ENCODE data around the gene NKX3-2. TPM values are rescaled to one million over a fixed set of nuclear protein-coding genes. Genes with fewer than 3 reads are reported as not detected.

The NKX3-2 gene
- total and polyA plus RNA-seq, 10 of the 15 experiments (the other 5 are each of a cell fraction or from before 2014, with no cell fraction given): not detected

- TF ChIP-seq E2F4 (IDR thresholded peaks at IDR 0.05; ENCODE audit: low read depth, low read length) (no peak), REST (IDR thresholded peaks at IDR 0.05; ENCODE audit: low read depth, low read length) (no peak), TBL1XR1 (IDR thresholded peaks at IDR 0.05; ENCODE audit: low read depth, low read length) (no peak)
Measured at GRCh38 chr4:13538427-13538973, 5.8 kb downstream of the NKX3-2 start (continued).

- H3K27ac ChIP-seq (ENCODE audit: control insufficient read depth, insufficient read depth): no peak overlapping the region
- DNase-seq (ENCODE audit: low read depth, low spot score): no peak
- 15% methylated on average over 10 of the region's 10 CpGs for WGBS (ENCODE audit: insufficient coverage, insufficient replicate concordance, low lambda C conversion rate, missing lambda C conversion rate)
- ChIA-PET SMC1A (ENCODE audit: uncharacterized antibody, unreplicated experiment) (no interaction called here), RAD21 (ENCODE audit: unreplicated experiment) (no interaction called here), CTCF (no interaction called here), POLR2A (no interaction called here)
- in situ Hi-C loops (cut with MboI) (loop anchor here (25.0 kb wide), 1 partner anchor 1776 kb away; no protein-coding TSS in a partner anchor), intact Hi-C loops (cut with micrococcal nuclease; ENCODE audit: unreplicated experiment) (no loop called here)
- no peaks in the 10 kb centered on the region for H3K4me1 ChIP-seq (ENCODE audit: control insufficient read depth, insufficient read depth, low read length)
- no peak overlapping the region for H3K4me2 ChIP-seq (ENCODE audit: control insufficient read depth, insufficient read depth)
- no peak overlapping the region for H3K4me3 ChIP-seq
- FAIRE-seq: no peak
- H4K20me1 ChIP-seq (ENCODE audit: control insufficient read depth, insufficient read depth): no peaks in the 10 kb centered on the region
- ATAC-seq: no peak
- H2AFZ ChIP-seq (ENCODE audit: control insufficient read depth, low read depth, low read length): no peak overlapping the region
- no peak for TF ChIP-seq IKZF1 (conservative IDR thresholded peaks at IDR 0.05)
- TF ChIP-seq MTA3 (IDR thresholded peaks at IDR 0.05; ENCODE audit: borderline replicate concordance, low read length): no peak
- TF ChIP-seq ELK1 (IDR thresholded peaks at IDR 0.05; ENCODE audit: low read depth, low read length): no peak
- TF ChIP-seq SMAD5 (IDR thresholded peaks at IDR 0.05; ENCODE audit: low read depth): no peak
- no peak for TF ChIP-seq JUND (IDR thresholded peaks at IDR 0.05; ENCODE audit: low read depth, low read length)
- no peak for TF ChIP-seq NR2C1 (IDR thresholded peaks at IDR 0.05)
- no peak for TF ChIP-seq IKZF2 (IDR thresholded peaks at IDR 0.05)
- TF ChIP-seq ZNF207 (IDR thresholded peaks at IDR 0.05; ENCODE audit: borderline replicate concordance): no peak
- TF ChIP-seq ZNF384 (IDR thresholded peaks at IDR 0.05; ENCODE audit: borderline replicate concordance, low read depth, low read length): no peak
- TF ChIP-seq RUNX3 (IDR thresholded peaks at IDR 0.05; ENCODE audit: low read length): no peak
- no peaks in the 10 kb centered on the region for H3K79me2 ChIP-seq (ENCODE audit: control insufficient read depth, insufficient read depth, low read length)
- H3K36me3 ChIP-seq (ENCODE audit: control insufficient read depth in 2 of 2, insufficient read depth in 2 of 2, low read length in 1 of 2): no peaks in the 10 kb centered on the region
- H3K9me3 ChIP-seq (replicated peaks; ENCODE audit: control insufficient read depth, insufficient read depth, low read length): no peaks in the 10 kb centered on the region; the same call in 1 of the 3 replicates
- no TSS peak for BruUV-seq (replicated peaks)
- H3K27me3 ChIP-seq (replicated peaks in 1 of 2; ENCODE audit: control insufficient read depth in 2 of 2, insufficient read depth in 2 of 2, low read length in 1 of 2): peaks cover 23 to 47% of the 10 kb centered on the region in 2 experiments
- no peak overlapping the region for H3K9ac ChIP-seq (ENCODE audit: control insufficient read depth, insufficient read depth, low read length)
Measured at GRCh38 chr4:13537832-13538177, 6.5 kb downstream of the NKX3-2 start.
